ENCODE measurements around the gene CLEC5A. TPM values are rescaled to one million over a fixed set of nuclear protein-coding genes. Genes with fewer than 3 reads are reported as not detected.

The CLEC5A gene
- total RNA-seq, 1 donor from 2014 or later = 0.52 TPM

DNA sequence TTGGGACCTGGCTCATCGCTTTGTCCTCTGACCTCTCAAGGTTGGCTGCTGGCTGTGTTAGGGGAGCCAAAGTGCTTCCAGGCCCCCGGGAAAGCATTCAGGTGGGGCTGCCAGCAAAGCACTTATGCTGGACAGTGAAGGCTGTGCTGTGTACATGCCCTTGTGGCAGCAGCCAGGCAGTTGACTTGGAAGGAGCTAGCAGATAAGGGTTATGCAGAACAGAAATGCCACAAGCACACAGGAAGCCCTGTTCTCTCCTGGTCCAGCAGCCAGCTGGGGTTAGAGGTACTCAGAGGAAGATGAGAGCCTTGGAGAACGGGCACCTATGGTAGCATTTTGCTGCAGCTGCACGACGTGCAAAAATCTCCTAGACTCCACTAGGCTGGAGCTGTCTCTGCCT lies 65.8 kb downstream of the CLEC5A start:
- H3K27me3 ChIP-seq (ENCODE audit: control insufficient read depth in 3 of 3, insufficient read depth in 3 of 3, low read length in 3 of 3) = no peaks in the 10 kb centered on the region
- no peaks in the 10 kb centered on the region for H3K36me3 ChIP-seq (ENCODE audit: control insufficient read depth in 3 of 3, insufficient read depth in 3 of 3, low read length in 3 of 3)
- no peaks in the 10 kb centered on the region for H3K4me1 ChIP-seq (ENCODE audit: control insufficient read depth in 3 of 3, insufficient read depth in 3 of 3, low read length in 3 of 3)
- no peak overlapping the region for H3K9ac ChIP-seq (ENCODE audit: low read depth in 1 of 3, low read length in 3 of 3)
- no peak overlapping the region for H3K27ac ChIP-seq (ENCODE audit: low read depth, low read length)
- no peaks in the 10 kb centered on the region for H3K9me3 ChIP-seq (ENCODE audit: control insufficient read depth in 3 of 3, low read length in 3 of 3)
- no peak overlapping the region for H3K4me3 ChIP-seq (ENCODE audit: low read length in 3 of 3)

DNA sequence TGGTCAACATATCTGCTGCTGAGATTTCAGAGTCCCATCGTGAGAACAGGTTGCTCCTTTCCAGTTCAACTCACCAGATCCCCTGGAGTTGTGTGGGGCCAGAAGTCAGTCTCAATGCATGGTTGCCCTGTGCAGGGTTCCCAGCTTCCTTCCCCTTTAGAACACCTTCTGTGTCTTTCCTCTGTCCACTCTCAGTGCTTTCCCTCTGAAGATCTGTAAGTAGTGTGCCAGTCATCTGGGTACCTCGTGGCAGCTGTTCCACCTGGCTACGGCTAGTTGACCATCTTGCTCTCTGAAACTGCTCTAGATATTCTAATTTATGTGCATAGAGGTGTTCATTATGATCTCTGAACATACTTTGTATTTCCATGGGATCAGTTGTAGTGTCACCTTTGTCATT lies 69.4 kb downstream of the CLEC5A start:
- Histone ChIP-seq H3K4me1 (ENCODE audit: control insufficient read depth in 3 of 3, insufficient read depth in 3 of 3, low read length in 3 of 3) (no peaks in the 10 kb centered on the region), H3K9me3 (ENCODE audit: control insufficient read depth in 3 of 3, low read length in 3 of 3) (peaks cover 0 to 2% (median 0%) of the 10 kb centered on the region in 3 donors), H3K9ac (ENCODE audit: low read depth in 1 of 3, low read length in 3 of 3) (no peak overlapping the region), H3K27ac (ENCODE audit: low read depth, low read length) (no peak overlapping the region), H3K4me3 (ENCODE audit: low read length in 3 of 3) (no peak overlapping the region), H3K36me3 (ENCODE audit: control insufficient read depth in 3 of 3, insufficient read depth in 3 of 3, low read length in 3 of 3) (no peaks in the 10 kb centered on the region), H3K27me3 (ENCODE audit: control insufficient read depth in 3 of 3, insufficient read depth in 3 of 3, low read length in 3 of 3) (no peaks in the 10 kb centered on the region)

Other genes starting within 250 kb of the CLEC5A start
- gene DENND11, start 244.8 kb downstream of the CLEC5A start, total RNA-seq = 11.5 TPM
- gene WEE2, start 238.6 kb downstream of the CLEC5A start, total RNA-seq = not detected
- 101 TPM for gene SSBP1, start 208.6 kb downstream of the CLEC5A start, total RNA-seq
- gene TAS2R3, start 182.9 kb downstream of the CLEC5A start, total RNA-seq = 3.7 TPM
- 4.2 TPM for gene TAS2R4, start 170.3 kb downstream of the CLEC5A start, total RNA-seq
- 0.52 TPM for gene TAS2R5, start 156.8 kb downstream of the CLEC5A start, total RNA-seq
- gene PRSS37, start 105.5 kb downstream of the CLEC5A start, total RNA-seq = not detected
- 0.52 TPM for gene OR9A4, start 30.6 kb downstream of the CLEC5A start, total RNA-seq
- not detected for gene TAS2R38, start 26.8 kb upstream of the CLEC5A start, total RNA-seq
- gene MGAM, start 48.9 kb upstream of the CLEC5A start, total RNA-seq = 1.0 TPM
- under 0.01 TPM for gene MGAM2, start 164.7 kb upstream of the CLEC5A start, total RNA-seq